Stromal cell of bone marrow (primary cell): ENCODE measurements around the gene TENM4.
A peak's percentile ranks its signal among the peaks of the same experiment; 100 is the strongest.
"Not testable (repeated sequence)": the region's sequence is repeated elsewhere in the genome, so short reads cannot be mapped to it uniquely, and the experiment has no call there.

ENCODE experiments used
- DNase-seq: peaks from one replicate; pipeline ENCODE4 v3.0.0-alpha.2; 2012; ENCODE audit warnings: low read depth

Gene TENM4

GRCh38 chr11:78902771-78903507 is 537.9 kb downstream of the TENM4 start:
- no peak for DNase-seq

GRCh38 chr11:78901831-78902230 is 539.0 kb downstream of the TENM4 start:
- DNase-seq: no peak

GRCh38 chr11:78898266-78898775 is 542.5 kb downstream of the TENM4 start:
- DNase-seq: no peak

GRCh38 chr11:78893996-78894395 is 546.8 kb downstream of the TENM4 start:
- DNase-seq: no peak

- no peak for DNase-seq
These were observed 551.1 kb downstream of the TENM4 start for GRCh38 chr11:78889698-78890097.

GRCh38 chr11:78886616-78887015 is 554.2 kb downstream of the TENM4 start:
- peak; percentile 3 for DNase-seq

- no peak for DNase-seq
These were observed 556.1 kb downstream of the TENM4 start for GRCh38 chr11:78884761-78885160.

- DNase-seq: no peak
These were observed 557.3 kb downstream of the TENM4 start for GRCh38 chr11:78883506-78883905.

GRCh38 chr11:78879094-78879980 is 561.5 kb downstream of the TENM4 start:
- not testable (repeated sequence) for DNase-seq

GRCh38 chr11:78878631-78879030 is 562.2 kb downstream of the TENM4 start:
- DNase-seq: no peak

GRCh38 chr11:78876676-78877075 is 564.2 kb downstream of the TENM4 start:
- no peak for DNase-seq

- DNase-seq: no peak
These were observed 570.2 kb downstream of the TENM4 start for GRCh38 chr11:78870655-78871054.

- no peak for DNase-seq
These were observed 571.5 kb downstream of the TENM4 start for GRCh38 chr11:78869293-78869692.

GRCh38 chr11:78868563-78868962 is 572.3 kb downstream of the TENM4 start:
- peak; percentile 6 for DNase-seq

GRCh38 chr11:78860720-78861422 is 580.0 kb downstream of the TENM4 start:
- no peak for DNase-seq

- DNase-seq: no peak
These were observed 583.1 kb downstream of the TENM4 start for GRCh38 chr11:78857688-78858087.

- no peak for DNase-seq
These were observed 584.6 kb downstream of the TENM4 start for GRCh38 chr11:78856211-78856610.

- no peak for DNase-seq
These were observed 585.7 kb downstream of the TENM4 start for GRCh38 chr11:78855116-78855515.

GRCh38 chr11:78853521-78853920 is 587.3 kb downstream of the TENM4 start:
- no peak for DNase-seq

GRCh38 chr11:78851878-78852586 is 588.8 kb downstream of the TENM4 start:
- DNase-seq: no peak

- no peak for DNase-seq
These were observed 590.8 kb downstream of the TENM4 start for GRCh38 chr11:78850078-78850477.

- no peak for DNase-seq
These were observed 594.6 kb downstream of the TENM4 start for GRCh38 chr11:78846269-78846668.
